ENCODE measurements around the gene F2RL1.
"Not testable (repeated sequence)": the region's sequence is repeated elsewhere in the genome, so short reads cannot be mapped to it uniquely, and the experiment has no call there.

F2RL1 gene

GRCh38 chr5:76851728-76852369 is 33.0 kb downstream of the F2RL1 start:
- DNase-seq: no peak

DNA sequence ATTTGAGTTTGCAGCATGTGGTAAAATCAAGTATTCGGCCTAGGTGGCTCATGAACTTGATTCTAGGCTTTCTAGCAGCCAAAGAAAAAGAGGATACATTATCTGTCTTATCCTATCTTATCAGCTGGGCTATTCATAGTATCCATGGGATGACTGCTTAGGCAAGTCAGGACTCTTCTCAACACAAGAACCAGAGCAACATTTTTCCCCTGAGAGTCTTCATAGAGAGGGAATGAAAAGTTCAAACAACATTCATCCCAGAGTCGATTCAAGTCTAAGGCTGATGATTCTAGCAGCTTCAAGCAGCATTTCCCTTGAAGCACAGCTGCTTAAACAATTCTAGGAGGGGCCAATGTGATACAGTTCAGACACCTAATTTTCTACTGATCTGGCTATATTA is 33.9 kb downstream of the F2RL1 start:
- no peak for DNase-seq

GRCh38 chr5:76853741-76854140 is 34.9 kb downstream of the F2RL1 start:
- DNase-seq: not testable (repeated sequence)

DNA sequence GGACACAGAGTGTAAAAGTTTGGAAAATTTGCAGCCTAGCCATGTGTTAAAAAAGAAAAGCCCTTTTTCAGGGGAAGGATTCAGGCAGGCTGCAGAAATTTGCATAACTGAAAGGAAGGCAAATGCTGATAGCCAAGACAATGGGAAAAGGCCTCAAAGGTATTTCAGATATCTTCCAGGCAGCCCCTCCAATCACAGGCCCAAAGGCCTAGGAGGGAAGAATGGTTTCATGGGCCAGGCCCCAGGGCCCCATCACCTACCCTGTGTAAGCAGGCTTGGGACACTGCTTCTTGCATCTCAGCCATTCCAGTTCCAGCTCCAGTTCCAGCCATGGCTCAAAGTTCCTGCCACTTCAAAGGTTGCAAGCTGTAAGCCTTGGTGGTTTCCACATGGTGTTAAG is 35.8 kb downstream of the F2RL1 start:
- DNase-seq: no peak

GRCh38 chr5:76855501-76855900 is 36.7 kb downstream of the F2RL1 start:
- not testable (repeated sequence) for DNase-seq

DNA sequence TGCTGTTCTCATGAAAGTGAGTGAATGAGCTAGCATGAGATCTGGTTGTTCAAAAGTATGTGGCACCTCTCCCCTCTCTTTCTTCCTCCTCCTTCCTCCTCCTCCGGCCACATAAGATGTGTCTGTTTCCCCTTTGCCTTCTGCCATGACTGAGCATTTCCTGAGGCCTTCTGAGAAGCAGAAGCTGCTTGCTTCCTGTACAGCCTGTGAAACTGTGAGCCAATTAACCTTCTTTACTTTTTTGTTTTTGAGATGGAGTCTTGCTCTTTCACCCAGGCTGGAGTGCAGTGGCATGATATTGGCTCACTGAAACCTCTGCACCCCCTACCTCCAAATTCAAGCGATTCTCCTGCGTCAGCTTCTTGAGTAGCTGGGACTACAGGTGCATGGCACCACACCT is 37.1 kb downstream of the F2RL1 start:
- DNase-seq: peak; percentile 28

DNA sequence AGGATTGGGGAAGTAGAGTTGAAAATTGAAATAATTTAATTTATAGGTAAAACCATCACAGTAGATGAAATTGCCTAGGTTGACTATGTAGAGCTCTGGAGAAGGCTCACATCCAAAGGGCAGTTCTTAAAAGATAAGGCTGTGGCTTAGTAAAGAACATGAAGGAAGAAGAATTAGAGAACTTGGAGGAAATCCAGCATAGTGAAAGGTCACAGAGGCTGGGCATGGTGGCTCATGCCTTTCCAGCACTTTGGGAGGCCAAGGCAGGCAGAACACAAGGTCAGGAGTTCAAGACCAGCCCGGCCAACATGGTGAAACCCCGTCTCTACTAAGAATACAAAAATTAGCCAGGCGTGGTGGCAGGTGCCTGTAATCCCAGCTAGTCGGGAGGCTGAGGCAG is 38.0 kb downstream of the F2RL1 start:
- not testable (repeated sequence) for DNase-seq

DNA sequence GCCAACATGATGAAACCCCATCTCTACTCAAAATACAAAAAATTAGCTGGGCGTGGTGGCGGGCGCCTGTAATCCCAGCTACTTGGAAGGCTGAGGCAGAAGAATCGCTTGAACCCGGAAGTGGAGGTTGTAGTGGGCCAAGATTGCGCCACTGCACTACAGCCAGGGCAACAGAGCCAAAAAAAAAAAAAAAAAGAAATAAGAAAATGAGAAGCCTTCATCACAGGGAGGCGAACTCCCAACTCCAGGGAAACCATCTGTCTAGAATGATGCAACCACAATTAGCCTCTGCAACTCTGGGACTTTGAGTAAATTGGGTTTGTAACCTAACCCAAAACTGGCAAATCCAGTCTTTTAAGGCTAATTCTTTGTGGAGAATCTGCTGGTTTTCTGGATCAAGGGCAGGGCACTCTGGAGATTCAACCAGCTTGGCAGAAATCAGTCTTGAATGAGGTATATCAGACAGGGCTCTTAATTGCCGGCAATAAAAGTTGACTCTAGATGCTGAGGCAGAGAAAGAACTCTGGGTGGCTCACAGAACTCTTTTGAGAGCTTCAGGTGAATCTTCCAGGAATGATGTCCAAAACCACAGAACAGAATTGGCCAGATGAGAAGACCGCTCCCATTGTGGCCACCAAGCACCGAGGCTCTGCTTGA is 40.9 kb downstream of the F2RL1 start:
- DNase-seq: no peak

DNA sequence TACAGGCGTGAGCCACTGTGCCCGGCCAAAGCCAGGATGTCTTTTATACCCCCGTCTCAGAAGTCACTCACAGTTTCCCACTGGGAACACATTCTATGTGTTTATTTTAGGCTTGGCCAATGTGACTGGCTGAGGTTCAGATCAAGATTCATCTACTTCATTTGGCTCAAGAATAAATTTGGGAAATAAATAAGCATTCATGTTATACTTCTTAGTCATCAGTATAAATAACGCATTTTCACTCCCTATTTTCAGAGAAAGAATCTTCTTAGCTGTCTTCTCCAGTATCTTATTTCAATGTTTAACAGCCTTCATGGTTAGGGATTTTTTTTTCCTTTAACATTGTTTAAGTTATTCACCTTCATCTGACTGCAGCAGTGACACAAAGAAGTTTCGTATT is 42.8 kb downstream of the F2RL1 start:
- no peak for DNase-seq

DNA sequence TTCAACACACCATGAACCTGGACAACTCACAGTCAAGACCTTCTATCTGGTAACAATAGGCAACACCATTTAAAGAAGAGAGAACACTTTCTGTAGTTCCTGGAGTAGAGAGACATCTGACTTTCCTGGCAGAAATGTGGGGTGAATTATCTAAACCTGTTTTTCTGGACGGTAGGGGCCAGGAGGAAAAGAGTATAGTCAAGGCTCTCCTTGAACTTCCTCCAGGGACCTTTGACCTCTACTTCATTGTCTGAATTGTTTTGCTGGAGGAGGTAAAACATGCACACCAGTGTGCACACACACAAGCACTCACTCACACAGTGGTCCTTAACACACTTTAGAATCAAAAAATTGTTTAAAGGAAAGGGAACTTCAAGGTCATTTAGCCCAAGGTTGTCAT is 44.2 kb downstream of the F2RL1 start:
- DNase-seq: no peak

GRCh38 chr5:76866503-76866902 is 47.7 kb downstream of the F2RL1 start:
- no peak for DNase-seq

- DNase-seq: no peak
Measured at GRCh38 chr5:76867038-76867437, 48.2 kb downstream of the F2RL1 start.

- peak; percentile 78 for DNase-seq
Measured at GRCh38 chr5:76867827-76868693, 49.2 kb downstream of the F2RL1 start.

GRCh38 chr5:76870046-76870445 is 51.2 kb downstream of the F2RL1 start:
- no peak for DNase-seq

DNA sequence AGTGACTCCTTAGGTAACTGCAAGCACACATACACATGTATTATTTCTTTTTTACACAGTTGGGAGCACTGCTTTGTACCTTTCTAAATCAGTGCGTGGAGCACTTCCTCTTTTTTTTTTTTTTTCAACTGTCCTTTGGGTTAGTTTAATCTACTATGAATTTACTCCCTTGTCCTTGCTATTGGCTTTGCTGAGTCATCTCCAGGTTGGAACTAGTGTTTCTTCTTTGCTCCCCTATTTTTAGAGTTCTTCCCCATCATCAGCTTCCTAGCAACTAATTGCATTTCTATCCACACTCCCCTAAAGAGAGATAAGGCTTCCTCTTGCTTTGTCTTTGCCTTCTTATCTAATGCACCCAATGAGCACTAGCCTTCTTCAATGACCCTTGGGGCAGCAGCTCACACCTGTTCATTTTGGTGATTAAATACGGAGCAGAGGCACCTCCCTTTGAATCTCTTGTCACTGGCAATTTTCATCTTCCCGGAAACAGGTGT is 55.3 kb downstream of the F2RL1 start:
- DNase-seq: no peak

Measured in stimulated activated CD8-positive, alpha-beta memory T cell treated with anti-CD3 and anti-CD28 coated beads, Interleukin-4, amount 100 ng/mL, for 48 hours (primary cell).